ENCODE data around the gene PDZRN3.
"Not testable (repeated sequence)": the region's sequence is repeated elsewhere in the genome, so short reads cannot be mapped to it uniquely, and the experiment has no call there.

The PDZRN3 gene

GRCh38 chr3:73484656-73485248 lies 140.0 kb downstream of the PDZRN3 start:
- no peak for FAIRE-seq

DNA sequence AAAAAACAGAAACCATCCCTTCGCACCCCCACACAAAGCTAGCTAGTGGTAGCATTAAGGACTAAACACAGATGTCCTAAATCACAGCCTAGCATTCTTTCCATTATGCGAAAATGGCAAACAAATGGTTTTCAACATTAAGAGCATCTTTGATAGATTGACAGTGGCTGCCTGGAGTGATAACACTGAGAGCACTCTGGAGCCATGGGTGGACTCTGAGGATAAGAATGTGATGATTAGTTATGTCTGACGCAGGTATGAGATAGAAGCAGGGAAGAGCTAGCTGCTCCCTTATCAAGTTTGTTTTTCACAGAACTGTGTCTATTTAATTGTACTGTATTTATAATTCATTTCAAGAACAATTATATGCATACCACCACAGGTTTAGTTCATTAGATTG lies 142.9 kb downstream of the PDZRN3 start:
- no peak for FAIRE-seq

- FAIRE-seq = no peak
These were observed 144.5 kb downstream of the PDZRN3 start for GRCh38 chr3:73480187-73480672.

GRCh38 chr3:73479325-73479724 lies 145.4 kb downstream of the PDZRN3 start:
- no peak for FAIRE-seq

- FAIRE-seq = no peak
These were observed 145.9 kb downstream of the PDZRN3 start for GRCh38 chr3:73478858-73479257.

GRCh38 chr3:73475717-73476116 lies 149.0 kb downstream of the PDZRN3 start:
- no peak for FAIRE-seq

DNA sequence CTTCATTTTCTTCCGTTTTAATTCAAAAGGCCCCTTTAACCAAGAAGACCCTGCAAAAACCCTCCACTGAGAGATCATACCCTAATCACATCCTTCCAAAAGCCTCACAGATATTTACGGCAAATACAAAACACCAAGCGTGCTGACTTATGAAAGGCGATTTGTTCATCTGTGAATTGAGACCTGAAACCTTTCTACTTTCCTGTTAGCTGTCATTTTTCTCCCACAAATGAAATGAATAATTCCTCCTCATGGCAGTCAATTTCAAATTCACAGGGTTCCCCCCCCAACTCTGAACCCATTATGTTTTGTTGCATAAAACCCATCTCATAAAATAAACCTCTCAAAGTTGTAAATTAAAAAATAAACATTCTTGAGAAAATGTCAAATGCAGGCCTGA lies 149.6 kb downstream of the PDZRN3 start:
- no peak for FAIRE-seq

DNA sequence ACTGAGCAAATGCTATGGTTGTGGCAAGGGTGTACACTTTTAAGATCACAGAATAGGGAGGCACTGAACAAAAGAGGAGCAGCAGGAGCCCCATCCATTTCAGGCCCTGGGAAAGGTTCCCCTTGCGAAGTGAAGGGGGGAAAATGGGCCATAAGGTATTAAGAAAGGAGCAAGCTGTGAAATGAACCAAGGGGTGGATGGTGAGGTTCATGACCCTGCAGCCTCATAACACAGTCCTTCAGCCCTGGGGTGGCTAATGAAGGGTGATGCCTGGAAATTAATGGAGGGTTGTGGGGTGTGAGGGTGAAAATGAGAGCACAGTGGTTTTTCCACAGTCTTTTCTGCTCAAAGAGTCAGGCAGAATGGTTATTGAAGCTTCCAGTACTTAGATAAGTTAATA lies 150.1 kb downstream of the PDZRN3 start:
- FAIRE-seq = no peak

GRCh38 chr3:73473898-73474416 lies 150.8 kb downstream of the PDZRN3 start:
- FAIRE-seq = no peak

GRCh38 chr3:73473181-73473897 lies 151.4 kb downstream of the PDZRN3 start:
- FAIRE-seq = no peak

DNA sequence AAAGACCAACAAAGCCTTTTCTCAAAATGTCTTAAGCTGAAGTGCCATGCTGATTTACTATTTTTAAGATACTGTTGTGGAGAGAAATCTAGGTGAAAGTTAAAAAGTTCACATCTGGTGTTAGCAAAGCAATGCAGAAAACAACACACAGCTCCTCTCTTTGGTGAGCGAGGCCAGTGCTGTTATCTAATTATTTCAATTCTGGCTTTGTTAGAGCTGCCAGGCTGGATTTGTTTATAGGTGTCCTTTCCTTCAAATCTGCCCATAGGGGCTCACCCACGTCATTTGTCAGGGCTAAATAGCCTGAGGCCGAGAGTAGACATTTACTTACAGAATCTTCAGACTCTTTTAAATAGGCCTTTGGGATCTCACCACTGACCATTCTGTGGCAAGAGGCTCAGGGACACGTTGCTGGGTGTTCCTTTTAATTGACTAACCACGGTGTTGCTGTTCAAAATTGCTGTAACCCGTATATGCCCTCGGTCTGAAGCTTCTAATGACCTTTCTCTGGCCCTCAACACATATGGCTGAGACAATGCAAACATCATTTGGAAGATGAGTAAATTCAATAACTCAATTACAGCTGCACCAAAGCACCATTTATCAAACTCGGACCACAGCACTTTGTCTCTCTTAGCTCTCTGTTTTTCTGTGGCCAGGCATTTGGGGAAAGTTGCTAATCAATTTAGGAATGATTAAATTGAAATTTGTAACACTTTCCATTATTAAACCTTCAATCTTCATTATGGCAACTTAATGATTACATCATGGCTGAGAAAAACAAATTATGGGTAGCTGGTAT lies 152.6 kb downstream of the PDZRN3 start:
- no peak for FAIRE-seq

DNA sequence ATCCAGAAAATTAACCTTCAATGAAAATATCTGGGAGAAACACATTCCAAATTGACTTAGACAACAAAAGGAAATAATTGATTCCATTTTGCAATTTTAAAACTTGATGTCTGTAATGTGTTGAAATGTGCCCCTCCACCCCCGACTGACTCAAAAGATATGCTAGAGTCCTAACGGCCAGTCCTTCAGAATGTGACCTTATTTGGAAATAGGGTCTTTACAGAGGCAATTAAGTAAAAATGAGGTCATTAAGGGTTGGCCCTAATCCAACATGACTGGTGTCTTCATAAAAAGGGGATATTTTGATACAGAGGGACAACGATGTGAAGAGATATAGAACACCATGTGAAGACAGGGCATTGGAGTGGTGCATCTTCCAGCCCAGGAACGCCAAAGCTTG lies 153.9 kb downstream of the PDZRN3 start:
- FAIRE-seq = no peak

DNA sequence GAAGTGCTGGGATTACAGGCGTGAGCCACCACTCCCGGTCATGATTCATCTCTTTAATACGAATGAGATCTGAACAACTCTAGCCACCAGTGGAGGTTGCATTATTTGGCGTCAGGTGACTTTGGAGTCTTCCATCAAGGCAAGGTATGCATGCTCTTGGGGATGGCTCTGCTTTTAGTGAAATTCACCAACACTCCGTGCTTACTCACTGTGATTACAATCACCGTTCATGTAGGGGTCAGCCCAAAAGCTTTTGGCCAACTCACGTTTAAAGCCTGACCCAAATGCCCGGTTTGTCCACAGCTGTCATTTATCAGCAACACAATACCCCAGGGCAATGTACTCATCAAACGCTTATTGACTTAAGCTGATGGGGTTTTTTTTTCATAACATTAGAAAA lies 155.4 kb downstream of the PDZRN3 start:
- FAIRE-seq = no peak

- FAIRE-seq = no peak
These were observed 157.5 kb downstream of the PDZRN3 start for GRCh38 chr3:73467211-73467610.

DNA sequence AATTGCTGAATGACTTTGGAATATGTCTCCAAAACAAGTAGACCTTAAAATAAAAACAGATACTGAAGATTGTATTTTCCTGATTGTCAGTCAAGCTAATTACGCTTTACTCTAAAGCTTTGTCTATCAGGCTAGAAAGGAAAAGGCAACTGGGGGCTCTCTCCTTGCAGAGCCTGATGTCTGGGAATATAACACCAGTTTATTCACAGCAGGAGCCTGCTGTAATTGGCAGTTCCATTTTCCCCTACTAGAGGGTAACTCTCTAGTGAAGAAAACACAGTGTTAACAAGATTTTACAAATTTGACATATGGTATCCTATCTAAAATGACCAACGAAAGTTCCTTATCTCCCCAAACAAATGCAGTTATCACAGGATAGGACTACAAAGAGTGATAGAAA lies 158.8 kb downstream of the PDZRN3 start:
- FAIRE-seq = no peak

- FAIRE-seq = not testable (repeated sequence)
These were observed 160.6 kb downstream of the PDZRN3 start for GRCh38 chr3:73464126-73464525.

- FAIRE-seq = no peak
These were observed 163.2 kb downstream of the PDZRN3 start for GRCh38 chr3:73461547-73461946.

DNA sequence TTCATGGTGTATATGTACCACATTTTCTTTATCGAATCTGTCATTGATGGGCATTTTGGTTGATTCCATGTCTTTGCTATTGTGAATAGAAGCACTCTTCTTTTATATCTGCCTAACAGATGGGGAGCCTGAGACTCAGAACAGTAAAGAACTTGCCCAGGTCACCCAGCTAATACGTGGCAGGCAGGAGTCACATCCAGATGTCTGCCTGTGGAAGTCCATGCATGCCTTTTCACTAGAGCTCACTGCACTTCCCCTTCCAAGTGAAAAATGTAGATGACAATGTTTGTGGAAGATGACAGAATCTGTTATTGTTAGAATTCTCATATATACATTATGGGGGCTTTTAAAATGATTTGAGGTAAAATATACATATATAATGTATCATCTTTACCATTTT lies 165.0 kb downstream of the PDZRN3 start:
- no peak for FAIRE-seq

DNA sequence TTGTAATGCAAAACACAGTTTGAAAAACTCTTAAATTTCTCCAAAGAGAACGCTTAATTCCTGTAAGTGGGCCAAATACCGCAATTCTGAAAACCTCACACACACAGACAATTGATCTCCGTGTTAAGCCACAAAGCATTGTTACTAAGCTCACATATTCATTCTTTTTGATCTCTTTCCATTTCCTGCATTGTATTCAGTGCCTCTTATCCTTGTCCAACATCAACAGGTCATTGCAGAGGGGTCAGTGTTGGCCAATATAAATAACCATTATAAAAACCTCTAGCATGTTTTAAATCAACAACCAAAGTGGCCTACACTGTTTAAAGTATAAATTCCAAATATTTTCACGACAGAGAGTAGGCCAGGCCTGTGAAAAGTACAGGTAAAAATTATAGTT lies 171.1 kb downstream of the PDZRN3 start:
- FAIRE-seq = no peak

GRCh38 chr3:73452729-73453128 lies 172.0 kb downstream of the PDZRN3 start:
- FAIRE-seq = no peak

DNA sequence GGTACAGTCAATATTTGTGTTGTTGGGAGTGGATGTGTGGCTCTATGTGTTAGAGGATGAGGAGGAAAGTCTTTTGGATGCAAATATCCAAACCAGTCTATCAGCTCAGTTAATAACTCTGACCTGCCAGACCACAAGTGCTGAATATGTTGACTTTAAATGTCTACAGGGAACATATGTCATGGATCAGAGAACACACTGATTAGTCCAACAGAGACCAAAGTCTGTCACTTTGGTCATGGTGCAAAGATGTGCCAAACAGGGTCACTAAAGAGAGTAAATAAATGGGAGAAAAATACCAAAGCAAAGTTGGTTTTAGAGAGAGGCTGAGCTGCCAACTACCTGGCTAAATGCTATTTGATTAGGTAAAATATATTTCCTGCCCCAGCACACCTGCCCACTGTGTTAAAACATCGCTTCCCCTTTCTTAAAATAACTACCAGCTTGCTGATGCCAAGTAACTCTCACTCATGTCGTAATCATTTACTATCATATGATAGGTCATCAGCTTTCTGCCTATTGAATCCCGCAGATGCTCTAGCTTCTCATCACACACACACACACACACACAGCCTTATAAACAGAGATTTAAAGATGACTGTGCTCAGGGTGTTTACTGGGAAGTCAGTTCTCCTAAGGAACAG lies 173.3 kb downstream of the PDZRN3 start:
- FAIRE-seq = no peak

DNA sequence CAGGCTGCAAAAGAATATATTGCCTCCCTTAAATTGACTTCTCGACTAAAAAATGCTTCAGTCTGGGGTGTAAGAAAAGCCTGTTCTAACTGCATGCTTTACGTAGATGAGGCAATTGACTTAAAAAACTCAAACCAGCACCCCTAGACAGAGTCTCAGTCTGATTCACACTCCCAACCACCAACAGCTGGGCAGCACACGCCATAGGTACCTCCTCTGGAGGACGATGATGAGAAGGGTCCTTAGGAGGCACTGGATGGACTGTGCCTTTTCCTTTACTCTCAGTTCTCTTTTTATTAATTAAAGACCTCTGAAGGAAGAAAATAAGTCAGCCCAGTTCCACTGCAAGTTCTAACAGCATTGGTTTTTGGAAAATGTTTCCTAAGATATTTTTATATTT lies 175.0 kb downstream of the PDZRN3 start:
- FAIRE-seq = no peak

DNA sequence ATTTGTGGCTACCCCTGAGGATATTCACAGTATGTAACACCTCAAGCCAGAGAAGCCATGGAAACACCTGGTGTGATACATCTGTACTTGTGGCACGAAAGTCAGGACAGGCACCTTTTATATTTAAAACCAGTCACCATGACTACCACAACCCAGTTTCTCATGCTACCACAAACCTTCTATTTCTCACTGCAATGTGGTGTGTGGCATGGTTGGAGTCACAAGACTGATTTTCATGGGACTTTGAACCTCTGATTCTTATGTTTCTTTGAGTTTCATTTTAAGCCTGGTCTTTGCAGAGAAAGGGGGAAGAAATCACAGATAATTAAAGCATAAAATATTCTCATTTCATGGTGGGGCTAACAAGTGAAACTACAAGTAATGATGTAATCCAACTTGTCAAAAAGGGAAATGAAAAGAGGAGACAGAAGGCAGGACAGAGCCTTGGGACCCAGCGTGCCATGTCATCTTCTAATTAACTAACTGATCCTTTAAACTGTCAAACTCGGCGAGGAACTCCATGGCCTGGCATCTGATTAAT lies 175.9 kb downstream of the PDZRN3 start:
- no peak for FAIRE-seq
